PFSK-1 (cell line): ENCODE data around the gene IMPG2.

Source experiments
- FOXP2 ChIP-seq: optimal IDR thresholded peaks from 2 replicates; pipeline ENCODE3; 2011; ENCODE audit warnings: borderline replicate concordance, control low read depth, inconsistent platforms; ENCODE audit not compliant: insufficient read depth; ENCODE audit errors: extremely low read length, extremely low read depth
- POLR2AphosphoS5 ChIP-seq: IDR thresholded peaks from 2 replicates; pipeline ENCODE4 v1.6.1; 2012; ENCODE audit warnings: low read depth, mild to moderate bottlenecking, control low read depth, low read length, moderate library complexity
- REST ChIP-seq, 2 experiments: IDR thresholded peaks; 2 replicates each; pipeline versions ENCODE4 v1.6.1 to v1.8.0; 2011 to 2012; ENCODE audit warnings: low read depth in 2 of 2, low read length in 2 of 2, control low read depth in 1 of 2, inconsistent platforms in 1 of 2, mild to moderate bottlenecking in 1 of 2, moderate library complexity in 1 of 2; ENCODE audit not compliant: insufficient read depth in 1 of 2
- SIN3A ChIP-seq: IDR thresholded peaks from 2 replicates; pipeline ENCODE4 v1.6.1; 2012; ENCODE audit warnings: mild to moderate bottlenecking, low read length, moderate library complexity, borderline replicate concordance; ENCODE audit not compliant: insufficient read depth
- TAF1 ChIP-seq: IDR thresholded peaks from 2 replicates; pipeline ENCODE4 v1.6.1; 2012; ENCODE audit warnings: low read length, control low read depth, borderline replicate concordance; ENCODE audit not compliant: insufficient read depth

Gene IMPG2

GRCh38 chr3:101252945-101253344, 67.4 kb downstream of the IMPG2 start:
- TF ChIP-seq SIN3A (no peak), POLR2AphosphoS5 (no peak), FOXP2 (no peak), TAF1 (no peak), REST (IDR thresholded peaks at IDR 0.05; ENCODE audit: insufficient read depth in 1 of 2, low read depth in 2 of 2, low read length in 2 of 2) (no peak)

DNA sequence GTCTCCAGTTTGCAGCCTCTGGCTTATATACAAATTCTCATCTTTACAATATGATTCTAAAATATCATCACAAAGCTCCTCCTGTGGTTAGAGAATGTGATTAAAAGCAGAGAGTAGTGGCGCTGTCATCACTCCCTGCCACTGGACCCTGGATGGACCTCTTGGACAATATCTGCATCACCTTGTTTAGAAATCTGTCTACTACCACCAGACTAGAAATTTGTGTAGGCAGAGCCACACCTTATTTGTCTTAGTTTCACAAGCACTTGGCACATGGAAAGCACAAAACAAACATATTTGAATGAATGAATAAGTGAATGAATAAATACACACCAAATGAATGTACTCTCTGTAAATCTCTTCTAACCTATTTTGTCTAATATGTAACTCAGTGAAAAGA, 68.1 kb downstream of the IMPG2 start:
- TF ChIP-seq FOXP2: no peak
- no peak for TF ChIP-seq REST (IDR thresholded peaks at IDR 0.05; ENCODE audit: insufficient read depth in 1 of 2, low read depth in 2 of 2, low read length in 2 of 2)
- no peak for TF ChIP-seq SIN3A
- no peak for TF ChIP-seq POLR2AphosphoS5
- TF ChIP-seq TAF1: no peak

DNA sequence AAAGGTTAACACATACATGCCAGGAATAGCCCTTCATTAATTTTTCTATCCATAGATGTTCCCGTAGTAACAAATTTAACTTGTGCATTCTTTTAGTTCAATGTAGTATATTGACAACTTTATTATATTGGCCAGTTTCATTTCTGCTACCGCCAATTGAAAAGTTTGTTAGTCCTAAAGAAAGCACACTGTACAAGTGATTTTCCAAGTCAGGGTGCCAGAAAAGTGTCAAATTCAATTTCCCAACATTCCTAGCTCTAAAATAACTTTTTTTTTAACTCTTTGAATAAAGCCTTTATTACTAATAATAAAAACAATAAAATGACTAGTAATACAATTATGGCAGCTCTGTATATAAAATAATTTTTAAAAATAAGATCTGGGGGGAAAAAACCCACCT, 68.9 kb downstream of the IMPG2 start:
- no peak for TF ChIP-seq POLR2AphosphoS5
- TF ChIP-seq REST (IDR thresholded peaks at IDR 0.05; ENCODE audit: insufficient read depth in 1 of 2, low read depth in 2 of 2, low read length in 2 of 2): no peak
- no peak for TF ChIP-seq TAF1
- TF ChIP-seq SIN3A: no peak
- no peak for TF ChIP-seq FOXP2

DNA sequence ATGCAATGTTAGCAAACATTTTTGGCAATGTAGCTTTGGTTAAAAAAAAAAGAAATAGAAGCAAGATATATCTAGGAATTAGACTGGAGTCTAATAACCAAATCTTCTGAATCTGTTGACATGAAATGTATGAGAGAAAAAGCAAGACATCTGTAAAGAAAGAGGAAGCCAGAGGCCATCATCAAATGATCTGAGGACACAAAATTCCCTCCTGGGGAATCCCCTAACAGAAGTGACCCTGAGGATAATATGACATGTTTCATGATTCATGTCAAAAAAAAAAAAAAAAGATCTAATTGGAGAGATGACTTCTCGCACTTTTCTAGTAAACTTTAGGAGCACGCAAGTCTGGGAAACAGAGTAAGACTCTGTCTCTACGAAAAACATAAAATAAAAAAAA, 70.9 kb downstream of the IMPG2 start:
- TF ChIP-seq POLR2AphosphoS5: no peak
- TF ChIP-seq SIN3A: no peak
- no peak for TF ChIP-seq TAF1
- no peak for TF ChIP-seq FOXP2
- TF ChIP-seq REST (IDR thresholded peaks at IDR 0.05; ENCODE audit: insufficient read depth in 1 of 2, low read depth in 2 of 2, low read length in 2 of 2): no peak

GRCh38 chr3:101248736-101249135, 71.6 kb downstream of the IMPG2 start:
- TF ChIP-seq REST (IDR thresholded peaks at IDR 0.05; ENCODE audit: insufficient read depth in 1 of 2, low read depth in 2 of 2, low read length in 2 of 2) (no peak), FOXP2 (no peak)
